RWPE2 (cell line): Measurements from ENCODE around the gene DNAJC18.

Experiments
- ATAC-seq: fragments of 200-7000 bp; cut with Tn5 transposase; 3 replicates; pipeline ENCODE4 v1.9.1; 2021; ENCODE audit warnings: low read depth
- DNase-seq: peaks from one replicate; pipeline ENCODE4 v3.0.0-alpha.2; 2020; ENCODE audit warnings: low spot score
- H3K27ac ChIP-seq: fragments of 450-650 bp; 2 replicates; pipeline ENCODE4 v1.5.1; 2017; ENCODE audit warnings: mild to moderate bottlenecking; ENCODE audit not compliant: poor library complexity, severe bottlenecking
- H3K27me3 ChIP-seq: fragments of 250-450 bp; sonication (Bioruptor Pico); 2 replicates; pipeline ENCODE4 v1.5.1; 2021; ENCODE audit warnings: mild to moderate bottlenecking, moderate library complexity; ENCODE audit not compliant: insufficient read depth, poor library complexity, severe bottlenecking
- H3K36me3 ChIP-seq: fragments of 250-450 bp; sonication (Bioruptor Pico); 2 replicates; pipeline ENCODE4 v1.5.1; 2020; ENCODE audit warnings: low read depth, mild to moderate bottlenecking, moderate library complexity
- H3K4me1 ChIP-seq: fragments of 250-450 bp; sonication (Bioruptor Pico); 2 replicates; pipeline ENCODE4 v1.5.1; 2021; ENCODE audit warnings: mild to moderate bottlenecking, moderate library complexity; ENCODE audit not compliant: insufficient read depth, poor library complexity, severe bottlenecking
- H3K4me3 ChIP-seq: fragments of 250-450 bp; sonication (Bioruptor Pico); 2 replicates; pipeline ENCODE4 v1.5.1; 2021; ENCODE audit warnings: mild to moderate bottlenecking, moderate library complexity; ENCODE audit not compliant: severe bottlenecking
- H3K9me3 ChIP-seq: fragments of 250-450 bp; sonication (Bioruptor Pico); 2 replicates; pipeline ENCODE4 v1.5.1; 2021; ENCODE audit warnings: mild to moderate bottlenecking, moderate library complexity; ENCODE audit not compliant: severe bottlenecking
- TF ChIP-seq, protein P1 (sequence below): fragments of 450-650 bp; IDR thresholded peaks from one replicate; pipeline ENCODE4 v1.5.1; 2017; ENCODE audit warnings: mild to moderate bottlenecking, moderate library complexity; ENCODE audit not compliant: poor library complexity, severe bottlenecking

Gene DNAJC18

DNA sequence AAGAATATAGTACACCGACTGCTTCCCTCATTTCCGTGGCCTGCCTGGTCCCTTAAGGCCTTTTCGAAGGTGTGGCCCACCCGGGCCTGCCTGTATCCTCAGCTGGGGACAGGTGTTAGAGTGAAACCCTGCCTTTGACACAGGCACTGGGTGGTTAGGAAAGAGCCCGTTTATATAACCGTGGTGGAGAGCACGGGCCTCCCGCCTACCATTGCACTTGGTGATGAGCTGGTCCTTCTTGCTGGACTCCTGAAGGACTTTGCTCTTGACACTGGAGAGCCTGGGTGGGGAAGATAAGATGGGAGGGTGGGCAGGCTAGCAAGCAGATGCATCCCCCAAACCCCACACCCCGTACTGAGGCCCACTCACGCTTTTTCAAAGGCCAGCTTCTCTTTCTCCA, 37.8 kb downstream of the DNAJC18 start:
- no peak for DNase-seq
- H3K27ac ChIP-seq: no peak overlapping the region
- H3K4me1 ChIP-seq: peaks cover 10% of the 10 kb centered on the region
- ATAC-seq: no peak
- H3K4me3 ChIP-seq: no peak overlapping the region
- TF ChIP-seq, protein P1, sequence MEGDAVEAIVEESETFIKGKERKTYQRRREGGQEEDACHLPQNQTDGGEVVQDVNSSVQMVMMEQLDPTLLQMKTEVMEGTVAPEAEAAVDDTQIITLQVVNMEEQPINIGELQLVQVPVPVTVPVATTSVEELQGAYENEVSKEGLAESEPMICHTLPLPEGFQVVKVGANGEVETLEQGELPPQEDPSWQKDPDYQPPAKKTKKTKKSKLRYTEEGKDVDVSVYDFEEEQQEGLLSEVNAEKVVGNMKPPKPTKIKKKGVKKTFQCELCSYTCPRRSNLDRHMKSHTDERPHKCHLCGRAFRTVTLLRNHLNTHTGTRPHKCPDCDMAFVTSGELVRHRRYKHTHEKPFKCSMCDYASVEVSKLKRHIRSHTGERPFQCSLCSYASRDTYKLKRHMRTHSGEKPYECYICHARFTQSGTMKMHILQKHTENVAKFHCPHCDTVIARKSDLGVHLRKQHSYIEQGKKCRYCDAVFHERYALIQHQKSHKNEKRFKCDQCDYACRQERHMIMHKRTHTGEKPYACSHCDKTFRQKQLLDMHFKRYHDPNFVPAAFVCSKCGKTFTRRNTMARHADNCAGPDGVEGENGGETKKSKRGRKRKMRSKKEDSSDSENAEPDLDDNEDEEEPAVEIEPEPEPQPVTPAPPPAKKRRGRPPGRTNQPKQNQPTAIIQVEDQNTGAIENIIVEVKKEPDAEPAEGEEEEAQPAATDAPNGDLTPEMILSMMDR: no peak
- no peaks in the 10 kb centered on the region for H3K9me3 ChIP-seq
- no peaks in the 10 kb centered on the region for H3K27me3 ChIP-seq
- no peaks in the 10 kb centered on the region for H3K36me3 ChIP-seq

DNA sequence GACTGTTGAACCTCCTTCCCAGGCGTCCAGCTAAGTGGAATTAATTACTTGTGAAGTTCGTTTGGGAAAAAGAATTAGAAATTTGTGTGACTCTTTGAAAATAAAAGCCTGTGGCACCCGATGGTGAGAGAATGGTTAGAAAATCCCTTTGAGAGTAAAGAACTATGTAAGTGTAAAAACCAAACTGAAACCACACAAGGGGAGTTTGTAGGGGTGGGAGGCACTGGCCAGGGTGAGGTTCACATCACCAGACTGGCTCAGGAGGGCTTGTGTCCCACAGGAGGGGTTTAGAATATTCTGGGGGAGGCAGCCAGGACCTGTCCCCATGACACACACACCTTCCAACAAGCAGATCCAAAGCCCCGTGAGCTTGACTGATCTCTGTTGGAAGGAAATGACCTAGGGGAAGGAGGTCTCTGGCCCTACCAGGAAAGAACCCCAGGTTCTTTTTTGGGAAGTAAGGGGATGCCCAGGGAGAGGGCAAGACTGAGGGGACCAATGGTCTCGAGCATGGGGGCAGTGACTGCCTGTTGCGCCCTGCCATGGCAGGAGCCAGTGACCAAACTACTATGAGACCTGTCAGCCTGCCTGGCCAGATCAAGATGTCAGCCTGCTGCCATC, 39.7 kb downstream of the DNAJC18 start:
- peaks cover 10% of the 10 kb centered on the region for H3K4me1 ChIP-seq
- H3K27me3 ChIP-seq: no peaks in the 10 kb centered on the region
- DNase-seq (no peak), ATAC-seq (no peak)
- H3K36me3 ChIP-seq: no peaks in the 10 kb centered on the region
- TF ChIP-seq, protein P1: no peak
- no peak overlapping the region for H3K27ac ChIP-seq
- no peaks in the 10 kb centered on the region for H3K9me3 ChIP-seq
- no peak overlapping the region for H3K4me3 ChIP-seq

DNA sequence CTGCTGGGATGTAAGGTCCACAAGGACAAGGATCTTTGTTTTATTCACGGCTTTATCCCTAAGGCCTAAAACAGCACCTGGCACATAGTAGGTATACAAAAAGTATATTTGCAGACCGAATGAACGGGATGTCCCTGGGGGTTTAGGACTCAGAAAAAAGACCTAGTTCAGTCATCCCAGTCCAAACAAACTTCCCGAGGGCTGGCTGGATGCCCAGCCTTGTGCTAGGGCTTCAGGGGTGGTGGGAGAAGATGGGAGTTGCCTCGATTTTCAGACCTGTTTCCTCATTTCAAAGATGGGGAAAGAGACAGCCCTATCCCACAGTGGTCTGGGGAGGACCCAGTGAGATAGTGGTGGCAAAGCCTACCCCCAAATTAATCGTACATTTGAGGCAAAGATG, 41.4 kb downstream of the DNAJC18 start:
- DNase-seq: no peak
- no peak for ATAC-seq

DNA sequence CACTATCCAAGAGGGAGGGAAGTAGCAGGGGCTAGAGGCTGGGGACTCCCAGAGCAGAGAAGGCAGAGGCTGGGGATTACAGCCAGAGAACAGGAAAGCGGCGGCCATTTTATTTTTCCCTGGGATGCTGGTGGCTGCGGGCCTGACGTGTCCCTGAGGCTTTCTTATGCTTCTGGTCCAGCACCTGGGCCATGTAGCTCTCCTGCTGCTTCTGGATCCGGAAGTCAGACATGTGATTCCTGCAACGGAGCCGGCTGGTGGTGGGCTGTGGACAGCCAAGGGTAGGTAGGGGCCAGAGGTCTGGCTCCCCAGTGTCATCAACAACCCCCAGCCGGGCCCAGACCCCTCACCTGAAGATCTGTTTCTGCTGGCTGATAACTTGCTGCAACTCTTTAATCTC, 42.6 kb downstream of the DNAJC18 start:
- ATAC-seq: no peak
- Histone ChIP-seq H3K27me3 (no peaks in the 10 kb centered on the region), H3K9me3 (no peaks in the 10 kb centered on the region), H3K4me3 (no peak overlapping the region), H3K4me1 (peaks cover 4% of the 10 kb centered on the region), H3K27ac (no peak overlapping the region), H3K36me3 (no peaks in the 10 kb centered on the region)
- TF ChIP-seq, protein P1: no peak
- DNase-seq: no peak

More for the DNA sequence above, 41.4 kb downstream of the DNAJC18 start:
- Histone ChIP-seq H3K27ac (no peak overlapping the region), H3K9me3 (no peaks in the 10 kb centered on the region), H3K36me3 (no peaks in the 10 kb centered on the region), H3K4me3 (no peak overlapping the region), H3K4me1 (peaks cover under 1% of the 10 kb centered on the region), H3K27me3 (no peaks in the 10 kb centered on the region)
- TF ChIP-seq, protein P1: no peak

DNA sequence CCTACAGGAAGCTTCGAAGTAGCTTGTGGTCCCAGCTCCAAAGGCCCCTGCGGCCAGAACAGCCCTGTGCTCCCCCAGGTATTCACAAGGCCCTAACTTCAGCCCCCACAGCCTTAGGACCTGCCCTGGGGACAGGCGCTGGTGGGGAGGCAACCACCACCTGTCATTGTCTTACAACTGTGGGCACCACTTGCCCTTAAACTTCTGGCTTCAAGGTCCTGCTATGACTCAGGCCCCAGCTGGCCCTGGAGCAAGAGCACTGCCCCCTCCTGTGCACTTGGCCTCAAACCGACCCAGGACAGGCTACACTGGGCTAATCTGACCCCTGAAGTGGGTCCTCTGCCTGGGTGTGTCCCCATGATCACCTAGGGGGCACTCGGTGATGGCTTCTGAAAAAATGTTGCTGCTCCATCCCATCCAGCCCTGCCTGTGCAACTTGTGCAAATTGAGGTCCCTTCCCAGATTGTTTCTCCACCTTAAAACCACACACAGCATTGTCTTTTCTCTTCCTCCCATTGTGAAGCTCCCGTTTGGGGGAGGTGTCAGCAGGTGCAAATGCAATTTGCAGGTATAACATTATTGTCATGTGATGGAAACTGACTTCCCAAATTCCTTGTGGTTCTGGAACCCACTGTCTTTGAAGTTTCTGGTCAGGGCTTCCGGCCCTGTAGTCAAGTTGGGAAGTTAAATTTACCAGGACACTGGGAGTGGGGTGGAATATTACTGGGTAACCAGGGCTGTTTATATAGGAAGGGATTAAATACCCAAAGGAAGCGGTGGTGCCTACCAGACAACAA, 43.3 kb downstream of the DNAJC18 start:
- TF ChIP-seq, protein P1: no peak
- DNase-seq: no peak
- ATAC-seq: 0 out of 3 replicates have a peak, but pooled peaks have one; percentile 13

More for the DNA sequence above, 43.3 kb downstream of the DNAJC18 start:
- Histone ChIP-seq H3K4me1 (peaks cover 10% of the 10 kb centered on the region), H3K27me3 (no peaks in the 10 kb centered on the region), H3K36me3 (no peaks in the 10 kb centered on the region), H3K9me3 (no peaks in the 10 kb centered on the region), H3K4me3 (no peak overlapping the region), H3K27ac (no peak overlapping the region)
